Measurements from ENCODE around the gene SLC37A3. TPM values are rescaled to one million over a fixed set of nuclear protein-coding genes. Genes with fewer than 3 reads are reported as not detected.

The SLC37A3 gene
- total and polyA plus RNA-seq, 11 donors = 6.5 to 16.1 (median 9.5) TPM

GRCh38 chr7:140358412-140359051 lies 39.8 kb downstream of the SLC37A3 start:
- no peaks in the 10 kb centered on the region for H3K27me3 ChIP-seq
- TF ChIP-seq CTCF (IDR thresholded peaks at IDR 0.05) (no peak), POLR2A (IDR thresholded peaks at IDR 0.05) (no peak)
- intact Hi-C loops (cut with DNase I) = no loop called here
- peak overlapping the region in 1 of 12 donors; percentile 38 for H3K27ac ChIP-seq
- DNase-seq (no peak), ATAC-seq (peak in 2 of 4 donors; percentile 36)
- WGBS, 4 donors = 81 to 88% (median 86%) methylated on average over 10 of the region's 10 CpGs
- H3K4me1 ChIP-seq = peaks cover 0 to 16% (median 0%) of the 10 kb centered on the region in 12 donors
- H3K36me3 ChIP-seq = peaks cover 0 to 52% (median 27%) of the 10 kb centered on the region in 9 donors
- no peaks in the 10 kb centered on the region for H3K9me3 ChIP-seq
- H3K4me3 ChIP-seq = peak overlapping the region in 1 of 12 donors; percentile 45

GRCh38 chr7:140358024-140358411 lies 40.3 kb downstream of the SLC37A3 start:
- peaks cover 0 to 16% (median 0%) of the 10 kb centered on the region in 12 donors for H3K4me1 ChIP-seq
- intact Hi-C loops (cut with DNase I) = no loop called here
- no peak for TF ChIP-seq CTCF (IDR thresholded peaks at IDR 0.05)
- no peak for TF ChIP-seq POLR2A (IDR thresholded peaks at IDR 0.05)
- H3K4me3 ChIP-seq = no peak overlapping the region
- ATAC-seq (no peak), DNase-seq (no peak)
- H3K27me3 ChIP-seq = no peaks in the 10 kb centered on the region
- H3K9me3 ChIP-seq = no peaks in the 10 kb centered on the region
- H3K36me3 ChIP-seq = peaks cover 0 to 57% (median 32%) of the 10 kb centered on the region in 9 donors
- H3K27ac ChIP-seq = peak overlapping the region in 1 of 12 donors; percentile 38
- WGBS, 4 donors = 91 to 96% (median 94%) methylated on average over 3 of the region's 3 CpGs

GRCh38 chr7:140350056-140350455 lies 48.3 kb downstream of the SLC37A3 start:
- no peak for TF ChIP-seq POLR2A (IDR thresholded peaks at IDR 0.05)
- no peak for TF ChIP-seq CTCF (IDR thresholded peaks at IDR 0.05)
- Histone ChIP-seq H3K9me3 (no peaks in the 10 kb centered on the region), H3K36me3 (peaks cover 0 to 80% (median 73%) of the 10 kb centered on the region in 9 donors), H3K4me1 (peaks cover 0 to 15% (median 11%) of the 10 kb centered on the region in 12 donors), H3K27me3 (no peaks in the 10 kb centered on the region), H3K27ac (peak overlapping the region in 3 of 12 donors; percentile 0 to 61 (median 58)), H3K4me3 (no peak overlapping the region)
- DNase-seq = no peak
- intact Hi-C loops (cut with DNase I) = no loop called here
- ATAC-seq = no peak
- 85 to 89% (median 89%) methylated on average over 5 of the region's 5 CpGs for WGBS, 4 donors

- intact Hi-C loops (cut with DNase I) = loop anchor here in 1 of 10 donors (10.0 kb wide), 1 partner anchor 744 kb away; no protein-coding TSS in a partner anchor
- peak in 3 of 4 donors; percentile 38 to 74 (median 72) for ATAC-seq
- H3K27ac ChIP-seq = peak overlapping the region in 9 of 12 donors; percentile 10 to 65 (median 54)
- TF ChIP-seq CTCF (IDR thresholded peaks at IDR 0.05) = peak in 1 of 12 donors; percentile 6
- no peak for TF ChIP-seq POLR2A (IDR thresholded peaks at IDR 0.05)
- DNase-seq = no peak
- WGBS, 4 donors = 37 to 52% (median 47%) methylated on average over 8 of the region's 8 CpGs
- peaks cover 0 to 15% (median 11%) of the 10 kb centered on the region in 12 donors for H3K4me1 ChIP-seq
- H3K9me3 ChIP-seq = no peaks in the 10 kb centered on the region
- peak overlapping the region in 6 of 12 donors; percentile 5 to 37 (median 15) for H3K4me3 ChIP-seq
- H3K36me3 ChIP-seq = peaks cover 0 to 80% (median 73%) of the 10 kb centered on the region in 9 donors
- H3K27me3 ChIP-seq = no peaks in the 10 kb centered on the region
These were observed 49.1 kb downstream of the SLC37A3 start for GRCh38 chr7:140349144-140349771.

Data from heart left ventricle (tissue), 16 donors.